Stimulated activated CD4-positive, alpha-beta T cell treated with anti-CD3 and anti-CD28 coated beads, Interleukin-4, amount 100 ng/mL, for 1 hour (primary cell): ENCODE results near the gene SPATS2L.
A peak's percentile ranks its signal among the peaks of the same experiment; 100 is the strongest.

Experiments
- DNase-seq: peaks from one replicate; pipeline ENCODE4 v3.0.0-alpha.2; 2020

SPATS2L gene

DNA sequence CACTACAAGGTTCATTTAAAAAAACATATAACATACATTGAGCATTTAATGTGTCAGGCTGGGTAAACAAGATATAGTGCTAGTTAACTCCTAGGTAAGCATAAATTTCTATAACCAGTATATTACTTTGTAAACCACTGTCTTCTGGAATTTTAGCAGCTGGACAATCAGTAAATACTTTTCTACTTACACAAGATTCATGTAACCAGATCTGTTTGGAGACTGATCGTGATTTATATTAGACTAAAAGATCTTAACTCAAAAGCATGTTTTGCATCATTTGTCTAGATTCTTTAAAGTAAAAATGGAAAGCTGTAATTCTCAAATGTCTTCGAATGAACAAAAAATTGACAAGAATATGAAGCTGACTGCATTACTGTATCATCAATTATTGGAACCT is 218.6 kb downstream of the SPATS2L start:
- no peak for DNase-seq

DNA sequence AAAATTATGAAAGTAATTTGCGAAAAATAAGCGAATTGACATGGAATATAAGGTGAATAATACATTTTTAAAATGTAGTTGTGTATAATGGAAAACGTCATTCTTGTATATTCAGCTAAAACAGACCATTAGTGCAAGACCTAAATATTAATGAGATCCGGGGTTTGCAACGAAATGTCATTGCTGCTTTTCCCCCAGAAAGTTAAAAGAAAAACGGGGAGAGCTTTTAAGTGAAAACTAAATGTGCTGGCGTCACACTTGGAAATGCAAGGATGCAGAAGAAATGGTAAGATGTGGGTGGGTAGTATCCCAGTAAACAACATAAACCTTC is 219.0 kb downstream of the SPATS2L start:
- DNase-seq, result no peak

DNA sequence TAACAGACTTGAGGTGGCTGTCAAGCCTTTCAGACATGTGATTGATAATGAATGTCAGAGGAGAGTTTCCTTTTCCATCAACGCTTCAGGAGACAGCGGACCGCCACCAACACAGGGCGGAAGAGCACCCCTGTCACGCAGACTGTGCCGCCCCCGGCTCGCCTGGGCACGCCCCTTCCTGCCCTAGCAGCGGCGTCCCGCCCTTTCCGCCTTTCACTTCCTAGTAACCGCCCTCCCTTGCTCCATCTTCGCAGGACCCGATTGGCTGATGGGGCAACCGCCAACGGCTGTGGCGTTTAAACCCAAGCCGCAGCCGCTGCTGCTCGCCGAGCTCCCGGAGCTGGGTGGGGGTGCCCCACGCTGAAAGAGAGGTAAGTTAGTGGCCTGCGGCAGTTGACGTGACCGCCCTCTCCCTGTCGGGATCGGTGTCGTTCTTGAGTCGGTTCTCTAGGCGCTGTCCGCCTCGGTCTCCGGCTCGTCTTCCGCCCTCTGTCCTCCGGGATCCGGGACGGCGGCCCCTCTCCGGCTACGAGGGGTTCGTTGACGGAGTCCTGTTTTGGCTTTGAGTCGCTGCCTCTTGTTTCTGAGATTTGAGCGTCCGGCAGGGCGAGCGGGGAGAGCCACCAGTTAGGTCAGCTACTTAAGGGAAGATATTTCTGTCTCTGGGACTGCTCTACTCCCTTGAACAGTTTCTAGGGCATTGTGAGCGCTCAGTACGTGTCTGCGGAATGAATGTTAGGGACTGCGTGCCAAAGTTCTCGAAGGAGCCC is 219.6 kb downstream of the SPATS2L start, which contains the start of gene SGO2:
Gene SGO2, plus strand, starts transcription at position 326 of the 770 bp plus-strand sequence. CDS start 6,769 bp downstream, outside the sequence.
- DNase-seq, result peak; percentile 96

DNA sequence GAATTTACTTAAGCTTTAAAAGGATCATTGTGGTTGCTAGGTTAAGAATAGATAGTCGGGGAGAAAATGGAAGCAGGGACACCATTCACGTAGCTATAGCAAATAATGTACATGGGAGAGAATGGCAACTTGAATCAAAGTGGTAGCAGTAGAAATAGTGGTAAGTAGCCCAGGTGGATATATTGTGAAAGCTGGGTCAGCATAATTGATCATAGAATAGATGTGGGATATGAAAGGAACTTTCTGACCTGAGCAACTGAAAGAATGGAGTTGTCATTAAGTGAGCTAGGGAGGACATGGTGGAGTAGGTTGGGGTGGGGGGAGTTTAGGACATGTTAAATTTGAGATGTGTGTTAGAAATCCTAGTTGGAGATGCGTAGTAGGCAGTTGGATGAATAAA is 221.7 kb downstream of the SPATS2L start:
- DNase-seq, result no peak
